GM19467 (cell line): ENCODE results near the gene MPP7.
A peak's percentile ranks its signal among the peaks of the same experiment; 100 is the strongest.
"Not testable (repeated sequence)": the region's sequence is repeated elsewhere in the genome, so short reads cannot be mapped to it uniquely, and the experiment has no call there.

Experiments
- ATAC-seq: cut with Tn5 transposase; IDR thresholded peaks from one replicate; pipeline ENCODE4 v1.9.1; 2021; ENCODE audit warnings: mild to moderate bottlenecking, moderate library complexity; ENCODE audit not compliant: unreplicated experiment

MPP7 gene

DNA sequence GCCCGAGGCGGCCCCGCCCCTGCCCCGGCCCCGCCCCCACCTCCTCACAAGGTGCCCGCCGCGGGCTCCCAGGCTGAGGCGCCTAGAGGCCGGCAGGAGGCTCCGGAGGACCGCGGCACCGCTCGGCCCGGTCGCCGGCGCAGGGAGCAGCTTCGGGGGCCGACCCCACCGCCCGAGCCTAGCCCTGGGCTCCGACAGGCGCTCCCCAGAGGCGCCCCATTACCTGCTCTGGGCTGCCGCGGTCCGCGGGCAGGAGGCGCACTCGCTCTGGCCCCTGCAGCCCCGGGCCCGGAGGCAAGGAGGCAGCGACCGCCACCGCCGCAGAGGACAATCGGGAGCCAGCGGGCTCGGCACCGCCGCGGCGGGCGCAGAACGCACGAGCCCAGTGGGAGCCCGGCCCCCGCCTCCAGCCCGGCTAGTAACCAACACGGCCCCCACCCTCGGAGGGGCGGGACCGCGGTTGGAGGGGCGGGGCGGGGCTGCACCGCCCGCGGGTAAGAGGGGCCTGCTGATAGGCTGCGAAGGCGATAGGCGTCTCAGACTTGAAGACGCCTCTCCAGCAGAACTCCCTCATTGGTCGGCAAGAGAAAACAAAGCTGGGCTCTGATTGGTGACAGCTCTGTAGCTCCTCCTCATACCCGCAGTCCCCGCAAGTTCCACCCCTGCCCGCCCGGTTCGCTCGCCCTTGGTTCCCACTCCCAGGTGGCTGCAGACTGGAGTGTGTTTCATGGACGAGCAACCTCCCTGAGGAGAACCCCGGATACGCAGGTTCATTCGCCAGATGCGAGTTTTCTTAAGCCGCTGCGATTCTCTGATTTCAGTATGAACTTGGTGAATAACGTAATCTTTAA, at the start of gene MPP7:
Gene MPP7, minus strand, starts transcription at position 427 of the 851 bp plus-strand sequence. CDS start 64,460 bp downstream, outside the sequence.
- peak; percentile 100 for ATAC-seq

- ATAC-seq = no peak
These were observed 47.0 kb upstream of the MPP7 start for GRCh38 chr10:28349892-28350291.

GRCh38 chr10:28343987-28344895, 41.4 kb upstream of the MPP7 start:
- ATAC-seq = no peak

GRCh38 chr10:28343252-28343651, 40.4 kb upstream of the MPP7 start:
- ATAC-seq = no peak

DNA sequence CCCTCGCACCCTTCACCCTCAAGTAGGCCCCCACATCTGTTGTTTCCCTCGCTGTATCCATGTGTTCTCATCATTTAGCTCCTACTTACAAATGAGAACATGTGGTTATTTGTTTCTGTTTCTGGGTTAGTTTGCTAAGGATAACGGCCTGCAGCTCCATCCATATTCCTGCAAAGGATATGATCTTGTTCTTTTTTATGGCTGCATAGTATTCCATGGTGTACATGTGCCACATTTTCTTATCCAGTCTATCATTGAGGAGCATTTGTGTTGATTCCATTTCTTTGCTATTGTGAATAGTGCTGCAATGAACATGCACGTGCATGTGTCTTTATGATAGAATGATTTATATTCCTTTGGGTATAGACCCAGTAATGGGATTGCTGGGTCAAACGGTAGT, 38.8 kb upstream of the MPP7 start:
- ATAC-seq = not testable (repeated sequence)

- ATAC-seq = no peak
These were observed 29.9 kb upstream of the MPP7 start for GRCh38 chr10:28332726-28333125.

- no peak for ATAC-seq
These were observed 29.0 kb upstream of the MPP7 start for GRCh38 chr10:28331841-28332240.

- ATAC-seq = no peak
These were observed 28.2 kb upstream of the MPP7 start for GRCh38 chr10:28331066-28331465.

GRCh38 chr10:28328346-28328745, 25.5 kb upstream of the MPP7 start:
- no peak for ATAC-seq

GRCh38 chr10:28327491-28327880, 24.6 kb upstream of the MPP7 start:
- no peak for ATAC-seq

GRCh38 chr10:28326516-28327490, 23.9 kb upstream of the MPP7 start:
- no peak for ATAC-seq

DNA sequence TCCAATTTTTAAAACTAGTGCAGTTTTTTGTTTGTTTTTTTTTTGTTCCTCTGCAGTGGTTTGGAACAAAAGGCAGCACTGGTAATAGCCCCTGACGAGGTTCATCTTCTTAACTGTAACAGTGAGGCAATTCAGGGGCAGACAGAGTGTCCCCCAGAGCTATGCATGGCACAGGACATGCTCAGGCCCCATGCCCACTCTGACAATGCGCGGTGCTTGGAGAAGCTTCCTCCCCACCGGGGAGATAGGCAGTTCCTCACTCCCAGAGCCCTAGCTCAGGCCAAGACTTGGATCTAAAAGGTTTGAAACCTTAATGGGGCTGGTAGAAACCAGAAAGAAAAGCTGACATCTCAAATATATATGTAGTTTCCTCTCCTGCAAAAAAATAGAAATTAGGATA, 17.9 kb upstream of the MPP7 start:
- no peak for ATAC-seq

GRCh38 chr10:28320090-28320489, 17.2 kb upstream of the MPP7 start:
- ATAC-seq = no peak

DNA sequence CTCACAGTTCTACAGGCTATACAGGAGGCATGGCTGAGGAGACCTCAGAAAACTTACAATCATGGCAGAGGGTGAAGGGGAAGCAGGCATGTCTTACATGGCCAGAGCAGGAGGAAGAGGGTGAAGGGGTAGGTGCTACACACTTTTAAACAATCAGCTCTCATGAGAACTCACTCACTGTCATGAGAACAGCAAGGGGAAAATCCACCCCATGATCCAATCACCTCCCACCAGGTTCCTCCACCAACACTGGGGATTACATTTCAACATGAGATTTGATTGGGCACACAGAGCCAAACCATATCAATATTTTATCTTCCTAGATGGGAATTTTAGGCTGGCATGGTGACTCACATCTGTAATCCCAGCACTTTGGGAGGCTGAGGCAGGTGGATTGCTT, 16.2 kb upstream of the MPP7 start:
- not testable (repeated sequence) for ATAC-seq

- no peak for ATAC-seq
These were observed 15.8 kb upstream of the MPP7 start for GRCh38 chr10:28318626-28319025.

- no peak for ATAC-seq
These were observed 14.9 kb upstream of the MPP7 start for GRCh38 chr10:28317760-28318159.

DNA sequence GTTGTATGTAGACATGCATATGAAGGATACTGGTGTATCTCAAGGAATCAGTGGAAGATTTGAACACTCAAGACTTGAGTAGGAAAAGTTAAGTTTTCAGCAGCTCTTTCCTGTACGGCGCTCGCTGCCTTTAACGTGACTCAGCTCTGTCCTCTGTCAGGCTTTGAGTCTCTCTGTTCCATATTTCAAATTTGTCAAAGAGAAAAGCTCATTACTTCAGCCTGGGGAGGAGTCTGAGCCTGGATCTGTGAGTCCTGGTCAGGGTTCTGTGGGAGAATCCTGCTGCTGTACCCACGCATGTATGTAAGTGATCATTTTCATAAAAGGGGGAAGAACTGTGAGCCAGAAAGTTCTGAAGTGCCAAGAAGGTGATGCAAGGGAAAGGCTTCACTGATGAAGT, 13.8 kb upstream of the MPP7 start:
- ATAC-seq = no peak

GRCh38 chr10:28315140-28315539, 12.3 kb upstream of the MPP7 start:
- no peak for ATAC-seq

DNA sequence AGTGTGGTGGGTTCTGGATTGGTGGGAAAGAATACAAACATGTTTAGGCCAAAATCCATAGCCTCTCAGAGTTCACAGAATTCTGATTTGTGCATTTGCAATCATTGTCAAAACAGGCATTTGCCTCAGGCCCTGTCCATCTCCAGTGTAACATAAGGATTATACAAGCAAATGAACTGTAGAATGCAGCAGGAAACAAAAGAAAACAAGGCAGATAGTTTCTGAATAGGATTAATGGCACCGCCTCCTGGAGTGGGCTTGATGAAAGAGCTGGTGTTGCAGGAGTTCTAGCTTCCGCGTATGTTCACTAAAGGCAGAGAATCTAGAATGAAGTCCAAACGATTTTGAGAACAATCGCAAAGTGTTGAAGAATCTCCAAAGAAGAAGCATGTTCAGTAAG, 11.3 kb upstream of the MPP7 start:
- no peak for ATAC-seq

DNA sequence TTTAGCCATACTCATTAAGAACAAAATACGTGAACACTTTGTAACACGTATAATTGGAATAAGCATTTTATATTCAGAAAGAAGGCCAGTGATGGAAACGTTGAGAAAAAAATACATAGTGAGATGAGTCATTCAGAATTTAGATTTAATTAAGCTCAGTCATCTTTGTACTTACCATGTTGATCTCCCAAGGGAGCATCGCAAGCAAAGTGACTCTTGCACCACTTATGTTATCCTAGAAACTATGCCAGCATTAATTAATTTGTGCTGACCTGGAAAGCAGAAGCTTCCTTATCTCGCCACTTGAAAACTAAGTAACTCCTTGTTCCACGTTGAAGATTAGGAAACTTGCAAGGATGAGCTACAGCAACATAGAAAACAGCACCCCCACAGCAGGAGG, 9.7 kb upstream of the MPP7 start:
- no peak for ATAC-seq

DNA sequence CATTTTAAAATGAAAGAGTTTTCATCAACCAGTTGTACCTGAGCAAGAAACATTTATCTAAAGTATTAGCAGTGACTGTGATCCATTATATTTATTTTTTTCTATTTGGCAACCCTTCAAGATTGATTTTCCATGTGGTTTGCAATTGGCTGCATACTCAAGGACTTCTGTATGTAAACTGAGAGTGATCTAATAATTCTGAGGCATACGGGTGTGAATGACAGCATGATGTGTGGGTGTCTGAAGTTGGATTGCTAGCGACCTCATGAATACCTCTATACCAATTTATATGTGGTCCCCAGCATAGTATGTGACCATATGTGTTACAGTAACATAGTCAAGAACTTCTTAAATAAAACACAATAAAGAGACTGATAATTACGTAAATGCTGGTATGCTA, 8.2 kb upstream of the MPP7 start:
- no peak for ATAC-seq
